Motor neuron (in vitro differentiated cells): ENCODE results near the gene CCNB3. TPM values are rescaled to one million over a fixed set of nuclear protein-coding genes. Genes with fewer than 3 reads are reported as not detected.

ENCODE experiments used
- ATAC-seq, 8 experiments: fragments of 200-7000 bp; cut with Tn5 transposase; replicated peaks in 6 of 8; 2 replicates each; pipeline ENCODE4 v1.8.0; 2021; ENCODE audit warnings: mild to moderate bottlenecking in 8 of 8, moderate library complexity in 8 of 8
- H3K27ac ChIP-seq, 2 donors: fragments of 250-450 bp; sonication (Bioruptor Pico); 2 replicates each; pipeline ENCODE4 v1.9.0; 2021; ENCODE audit warnings: antibody characterized with exemption in 2 of 2, mild to moderate bottlenecking in 2 of 2, moderate library complexity in 1 of 2
- H3K4me1 ChIP-seq, 2 donors: fragments of 250-450 bp; sonication (Bioruptor Pico); replicated peaks in 1 of 2; 2 replicates each; pipeline ENCODE4 v1.6.1; 2021; ENCODE audit warnings: antibody characterized with exemption in 2 of 2, mild to moderate bottlenecking in 2 of 2, moderate library complexity in 1 of 2
- H3K4me3 ChIP-seq, 5 donors: fragments of 250-450 bp; sonication (Bioruptor Pico); 2 replicates each; pipeline ENCODE4 v1.9.0; 2021; ENCODE audit warnings: antibody characterized with exemption in 5 of 5, mild to moderate bottlenecking in 5 of 5, moderate library complexity in 4 of 5
- WGBS, 10 experiments: fragments of 450-650 bp; shearing (Covaris generic); methylation state at CpG; one replicate each; pipeline ENCODE4 v1.0.0; 2022; 5-methylcytosine and 5-hydroxymethylcytosine counted together
- in situ Hi-C, 9 experiments: fragments of 400-800 bp; cut with MboI; loops; one replicate each; pipeline ENCODE4 v1.15.0; 2021; ENCODE audit warnings: low sequenced_read_pairs in 9 of 9, low pct_unique_long_range_greater_than_20kb in 2 of 9; ENCODE audit not compliant: unreplicated experiment in 9 of 9
- total RNA-seq, 8 experiments: library from RNA; unstranded; fragments of 300-600 nt; gene quantifications; 2 replicates each; pipeline versions ENCODE4 v1.2.3 to v1.2.4, GENCODE V29; 2022

CCNB3 gene
- total RNA-seq: 1 to 10 TPM in 2 of 8 experiments, under 1 TPM in 6; 0.17 to 2.1 (median 0.48) TPM

GRCh38 chrX:50204364-50204899 lies at the start of gene CCNB3:
TSS of gene CCNB3 (plus strand) at chrX:50204765. CDS start at chrX:50285164, 80,399 bp downstream.
- H3K4me3 ChIP-seq: peak within 1 kb of the TSS; percentile 30 to 39 (median 36)
- peaks cover 3 to 5% of the 10 kb centered on the region in 2 donors for H3K4me1 ChIP-seq
- peak within 1 kb of the TSS; percentile 83 to 93 for H3K27ac ChIP-seq
- peak; percentile 95 to 99 (median 96) for ATAC-seq
- in situ Hi-C loops: no loop called here
- 0 to 16% (median 7%) methylated on average over 1 to 9 of the region's 19 CpGs; no CpG with 5 or more reads in 5 of the 10 experiments for WGBS, 10 experiments

GRCh38 chrX:50157545-50158135 lies 46.9 kb upstream of the CCNB3 start:
- WGBS, 10 experiments: 0 to 88% (median 34%) methylated on average over 1 to 2 of the region's 4 CpGs; no CpG with 5 or more reads in 6 of the 10 experiments
- no peak overlapping the region for H3K4me3 ChIP-seq
- in situ Hi-C loops: no loop called here

GRCh38 chrX:50158593-50158992 lies 46.0 kb upstream of the CCNB3 start:
- ATAC-seq: no peak
- no peaks in the 10 kb centered on the region for H3K4me1 ChIP-seq
- no peak overlapping the region for H3K27ac ChIP-seq
- H3K4me3 ChIP-seq: no peak overlapping the region
- in situ Hi-C loops: no loop called here
- whole genome bisulfite sequencing, 10 experiments: 0% methylated on average over 1 of the region's 1 CpG; no CpG with 5 or more reads in 7 of the 10 experiments

More at GRCh38 chrX:50157545-50158135, 46.9 kb upstream of the CCNB3 start:
- Histone ChIP-seq H3K4me1 (no peaks in the 10 kb centered on the region), H3K27ac (no peak overlapping the region)
- ATAC-seq: no peak

- ATAC-seq: no peak
- no peak overlapping the region for H3K27ac ChIP-seq
- no peaks in the 10 kb centered on the region for H3K4me1 ChIP-seq
- 27 to 100% (median 79%) methylated on average over 1 to 3 of the region's 3 CpGs; no CpG with 5 or more reads in 5 of the 10 experiments for WGBS, 10 experiments
- in situ Hi-C loops: no loop called here
- H3K4me3 ChIP-seq: no peak overlapping the region
These were observed 43.4 kb upstream of the CCNB3 start for GRCh38 chrX:50161127-50161526.

GRCh38 chrX:50165727-50166126 lies 38.8 kb upstream of the CCNB3 start:
- Histone ChIP-seq H3K4me1 (no peaks in the 10 kb centered on the region), H3K27ac (no peak overlapping the region), H3K4me3 (no peak overlapping the region)
- WGBS, 10 experiments: 0 to 67% (median 55%) methylated on average over 1 to 4 of the region's 5 CpGs; no CpG with 5 or more reads in 7 of the 10 experiments
- in situ Hi-C loops: no loop called here
- no peak for ATAC-seq

- H3K27ac ChIP-seq: no peak overlapping the region
- WGBS, 10 experiments: 33 to 100% methylated on average over 1 of the region's 7 CpGs; no CpG with 5 or more reads in 8 of the 10 experiments
- no peaks in the 10 kb centered on the region for H3K4me1 ChIP-seq
- no peak overlapping the region for H3K4me3 ChIP-seq
- ATAC-seq: no peak
- in situ Hi-C loops: no loop called here
These were observed 37.2 kb upstream of the CCNB3 start for GRCh38 chrX:50167366-50167765.

GRCh38 chrX:50168241-50168687 lies 36.3 kb upstream of the CCNB3 start:
- 0 to 50% (median 40%) methylated on average over 1 to 4 of the region's 5 CpGs; no CpG with 5 or more reads in 5 of the 10 experiments for WGBS, 10 experiments
- peak in 7 of 8 experiments; percentile 24 to 79 (median 51) for ATAC-seq
- Histone ChIP-seq H3K4me1 (no peaks in the 10 kb centered on the region), H3K27ac (no peak overlapping the region), H3K4me3 (no peak overlapping the region)
- in situ Hi-C loops: no loop called here

- in situ Hi-C loops: no loop called here
- ATAC-seq: no peak
- no peaks in the 10 kb centered on the region for H3K4me1 ChIP-seq
- WGBS, 10 experiments: 40 to 100% (median 90%) methylated on average over 1 to 3 of the region's 3 CpGs; no CpG with 5 or more reads in 4 of the 10 experiments
- no peak overlapping the region for H3K27ac ChIP-seq
- H3K4me3 ChIP-seq: no peak overlapping the region
These were observed 34.8 kb upstream of the CCNB3 start for GRCh38 chrX:50169717-50170116.

GRCh38 chrX:50180073-50180940 lies 24.3 kb upstream of the CCNB3 start:
- peak in 1 of 8 experiments; percentile 23 for ATAC-seq
- Histone ChIP-seq H3K4me3 (no peak overlapping the region), H3K27ac (no peak overlapping the region), H3K4me1 (no peaks in the 10 kb centered on the region)
- in situ Hi-C loops: no loop called here
- WGBS, 10 experiments: 0 to 100% (median 67%) methylated on average over 1 of the region's 10 CpGs; no CpG with 5 or more reads in 5 of the 10 experiments

- in situ Hi-C loops: no loop called here
- WGBS, 10 experiments: 14 to 33% methylated on average over 1 to 2 of the region's 3 CpGs; no CpG with 5 or more reads in 8 of the 10 experiments
- H3K4me3 ChIP-seq: no peak overlapping the region
- no peak for ATAC-seq
- no peaks in the 10 kb centered on the region for H3K4me1 ChIP-seq
- H3K27ac ChIP-seq: no peak overlapping the region
These were observed 20.7 kb upstream of the CCNB3 start for GRCh38 chrX:50183891-50184290.

- ATAC-seq: no peak
- no peak overlapping the region for H3K27ac ChIP-seq
- in situ Hi-C loops: no loop called here
- H3K4me3 ChIP-seq: no peak overlapping the region
- H3K4me1 ChIP-seq: no peaks in the 10 kb centered on the region
- WGBS, 10 experiments: 17 to 100% (median 40%) methylated on average over 1 to 9 of the region's 9 CpGs; no CpG with 5 or more reads in 5 of the 10 experiments
These were observed 15.5 kb upstream of the CCNB3 start for GRCh38 chrX:50188859-50189600.

- WGBS, 10 experiments: 59 to 85% (median 80%) methylated on average over 1 to 4 of the region's 4 CpGs; no CpG with 5 or more reads in 7 of the 10 experiments
- no peak overlapping the region for H3K27ac ChIP-seq
- peak in 1 of 8 experiments; percentile 43 for ATAC-seq
- no peak overlapping the region for H3K4me3 ChIP-seq
- in situ Hi-C loops: no loop called here
- H3K4me1 ChIP-seq: no peaks in the 10 kb centered on the region
These were observed 6.2 kb upstream of the CCNB3 start for GRCh38 chrX:50198348-50198747.
